ENCODE results near the gene NAA25. TPM values are rescaled to one million over a fixed set of nuclear protein-coding genes. Genes with fewer than 3 reads are reported as not detected.

The NAA25 gene
- total RNA-seq, 1 donor from 2014 or later: 22.6 TPM

DNA sequence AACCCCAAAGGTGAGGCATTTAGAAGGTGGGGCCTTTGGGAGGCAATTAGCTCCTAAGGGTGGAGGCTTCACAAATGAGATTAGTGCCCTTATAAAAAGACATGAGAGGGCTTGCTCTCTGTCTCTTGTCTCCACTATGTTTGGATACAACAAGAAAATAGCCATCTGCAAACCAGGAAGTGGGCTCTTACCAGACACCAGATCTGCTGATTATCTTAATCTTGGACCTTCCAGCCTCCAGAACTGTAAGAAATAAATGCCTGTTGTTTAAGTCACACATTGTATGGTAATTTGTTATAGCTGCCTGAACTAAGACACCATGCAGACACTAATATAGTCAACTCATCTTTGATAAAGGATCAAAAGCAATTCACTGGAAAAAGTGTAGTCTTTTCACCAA, 130.0 kb downstream of the NAA25 start:
- DNase-seq (ENCODE audit: low read depth, low spot score): no peak

DNA sequence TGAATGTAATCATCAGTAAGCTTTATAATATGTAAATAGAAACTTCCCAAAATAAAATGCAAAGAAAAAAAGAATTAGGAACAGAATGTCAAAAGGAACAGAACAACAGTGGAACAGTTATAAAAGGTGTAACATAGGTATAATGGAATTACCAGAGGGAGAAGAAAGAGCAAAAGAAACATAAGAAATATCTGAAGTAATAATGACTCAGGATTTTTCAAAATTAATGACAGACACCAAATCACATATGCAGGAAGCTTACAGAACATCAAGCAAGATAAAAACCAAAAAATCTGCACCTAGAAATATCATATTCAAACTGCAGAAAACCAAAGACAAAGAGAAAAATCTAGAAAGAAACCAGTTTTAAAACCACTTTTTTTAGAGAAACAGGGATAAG, 131.7 kb downstream of the NAA25 start:
- DNase-seq (ENCODE audit: low read depth, low spot score): no peak

Other genes with a start within 250 kb of the NAA25 start
- gene TMEM116, start 95.6 kb downstream of the NAA25 start, total RNA-seq: 1.7 and 2.3 TPM in 2 replicates
- 69.3 and 78.9 TPM in 2 replicates for gene ERP29, start 95.4 kb downstream of the NAA25 start, total RNA-seq
- gene TRAFD1, start 16.8 kb upstream of the NAA25 start, total RNA-seq: 29.5 and 35.9 TPM in 2 replicates